Measurements from ENCODE around the gene C19orf12. TPM values are rescaled to one million over a fixed set of nuclear protein-coding genes. Genes with fewer than 3 reads are reported as not detected.

C19orf12 gene
- total RNA-seq, 1 donor from 2014 or later, result 8.1 TPM

DNA sequence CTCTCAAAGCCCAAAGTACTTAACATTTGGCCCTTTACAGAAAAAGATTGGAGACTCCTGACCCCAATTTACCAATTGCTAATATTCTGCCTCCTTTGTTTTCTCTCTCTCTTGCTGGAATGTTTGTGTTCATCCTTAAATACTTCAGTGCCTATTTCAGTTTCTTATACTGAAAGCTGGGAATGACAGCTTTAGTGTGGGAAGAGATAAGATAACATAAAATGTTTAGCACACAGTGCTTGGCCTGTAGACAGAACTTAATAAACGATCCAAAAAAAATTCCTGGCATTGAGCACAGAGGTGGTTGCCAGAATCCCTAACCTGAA lies 52.8 kb downstream of the C19orf12 start:
- no peak for ATAC-seq

DNA sequence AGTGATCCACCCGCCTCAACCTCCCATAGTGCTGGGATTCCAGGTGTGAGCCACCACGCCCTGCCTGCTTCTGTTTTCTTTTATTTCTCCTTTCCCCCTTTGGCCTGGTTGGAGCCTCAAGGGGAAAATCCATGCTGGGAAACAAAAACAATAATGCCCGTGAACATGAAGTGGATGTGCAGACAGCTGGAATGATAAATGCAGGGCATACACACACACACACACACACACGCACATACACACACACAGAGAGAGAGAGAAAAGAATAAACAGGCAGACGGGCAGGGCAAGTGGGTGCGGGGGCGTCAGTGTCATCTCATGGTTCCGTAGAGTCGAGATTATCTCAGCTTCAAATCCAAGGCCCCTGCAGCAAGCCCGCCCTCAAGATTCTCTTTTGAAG lies 54.2 kb downstream of the C19orf12 start:
- no peak for ATAC-seq

DNA sequence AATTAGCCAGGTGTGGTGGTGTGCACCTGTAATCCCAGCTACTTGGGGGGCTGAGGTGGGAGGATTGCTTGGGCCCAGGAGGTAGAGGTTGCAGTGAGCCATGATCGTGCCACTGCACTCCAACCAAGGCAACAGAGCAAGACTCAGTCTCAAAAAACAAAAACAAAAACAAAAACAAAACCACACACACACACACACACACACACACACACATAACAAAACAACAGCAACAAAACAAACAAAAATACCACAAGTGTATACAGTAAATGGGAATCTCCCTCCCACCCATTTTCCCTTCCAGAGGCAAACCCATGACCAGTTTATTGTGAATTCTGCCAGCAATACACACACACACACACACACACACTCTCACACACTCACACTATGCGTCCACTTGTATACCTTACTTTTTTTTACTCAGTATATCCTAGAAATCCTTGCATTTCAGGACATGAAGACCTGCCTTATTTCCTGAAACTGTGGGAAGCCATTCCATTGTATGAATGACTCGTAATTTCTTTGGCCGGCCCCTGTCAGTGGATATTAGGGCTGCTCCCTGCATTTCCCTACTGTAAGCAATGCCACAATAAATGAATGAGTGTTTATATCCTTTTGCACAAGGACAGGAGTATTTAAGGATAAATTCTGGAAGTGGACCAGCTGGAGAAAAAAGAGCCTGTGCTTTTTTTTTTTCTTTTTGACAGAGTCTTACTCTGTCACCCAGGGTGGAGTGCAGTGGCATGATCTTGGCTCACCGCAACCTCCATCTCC lies 56.7 kb downstream of the C19orf12 start:
- no peak for ATAC-seq

DNA sequence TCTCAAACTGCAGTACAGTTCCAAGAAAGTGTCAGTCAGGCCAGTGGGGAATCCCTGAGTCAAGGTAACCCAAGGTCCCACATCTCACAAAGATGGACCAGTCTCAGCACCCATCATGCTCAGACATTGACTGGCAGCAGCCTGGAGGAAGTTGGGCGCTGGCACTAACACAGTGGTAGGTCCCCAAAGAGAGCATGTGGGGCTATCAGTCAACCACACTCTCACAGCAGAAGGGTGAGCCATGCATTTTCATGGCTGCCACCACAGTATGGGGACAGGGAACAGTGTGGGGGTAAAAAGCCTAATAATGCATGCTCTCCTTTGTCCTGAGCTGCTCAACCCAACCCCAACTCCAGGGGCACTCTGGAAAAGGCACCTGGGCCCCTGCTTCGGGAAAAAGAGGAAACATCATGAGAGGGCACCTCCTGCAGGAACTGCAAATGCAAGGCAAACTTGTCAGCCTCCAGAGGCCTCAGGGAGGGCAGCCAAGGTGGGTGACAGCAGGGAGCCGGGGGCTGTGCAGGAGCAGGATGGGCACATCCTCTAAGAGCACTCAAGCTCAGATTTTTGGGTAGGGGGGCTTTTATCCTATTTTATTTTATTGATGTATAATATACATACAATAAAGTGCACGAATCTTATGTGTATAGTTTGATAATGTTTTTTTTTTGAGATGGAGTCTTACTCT lies 59.3 kb downstream of the C19orf12 start:
- no peak for ATAC-seq

DNA sequence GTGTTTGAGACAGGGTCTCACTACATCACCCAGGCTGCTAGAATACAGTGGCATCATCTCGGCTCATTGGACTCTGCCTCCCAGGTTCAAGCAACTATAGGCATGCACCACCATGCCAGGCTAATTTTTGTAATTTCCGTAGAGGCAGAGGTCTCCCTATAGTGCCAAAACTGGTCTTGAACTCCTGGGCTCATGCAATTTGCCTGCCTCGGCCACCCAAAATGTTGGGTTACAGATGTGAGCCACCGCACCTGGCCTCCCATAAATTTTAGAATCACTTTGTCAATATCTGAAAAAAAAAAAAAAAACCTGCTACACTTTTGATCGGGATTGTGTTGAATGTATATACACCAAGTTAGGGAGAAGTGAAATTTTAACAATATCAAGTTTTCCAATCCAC lies 61.7 kb downstream of the C19orf12 start:
- ATAC-seq, result no peak

DNA sequence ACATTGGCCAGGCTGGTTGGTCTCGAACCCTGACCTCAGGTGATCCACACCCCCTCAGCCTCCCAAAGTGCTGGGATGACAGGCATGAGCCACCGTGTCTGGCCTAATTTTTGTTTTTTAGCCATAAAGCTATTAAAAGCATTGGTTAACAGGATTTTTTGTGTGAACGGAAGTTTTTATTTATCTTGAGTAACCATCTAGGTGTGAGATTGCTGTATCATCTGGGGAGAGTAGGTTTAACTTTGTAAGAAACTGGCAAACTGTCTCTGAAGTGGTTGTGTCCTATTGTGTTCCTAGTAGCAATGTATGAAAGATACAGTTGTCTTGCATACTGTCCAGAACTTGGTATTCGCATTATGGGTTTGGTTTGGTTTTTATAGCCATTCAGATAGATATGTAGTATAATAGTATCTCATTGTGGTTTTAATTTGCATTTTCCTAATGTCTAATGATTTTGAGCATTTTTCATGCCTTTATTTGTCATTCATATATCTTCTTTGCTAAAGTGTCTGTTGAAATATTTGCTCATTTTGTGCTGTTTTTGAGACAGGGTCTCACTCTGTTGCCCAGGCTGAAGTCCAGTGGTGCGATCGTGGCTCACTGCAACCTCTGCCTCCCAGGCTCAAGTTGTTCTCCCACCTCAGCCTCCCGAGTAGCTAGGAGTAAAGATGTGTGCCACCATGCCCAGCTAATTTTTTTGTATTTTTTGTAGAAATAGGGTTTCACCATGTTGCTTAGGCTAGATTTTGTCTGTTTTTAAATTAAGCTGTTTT lies 63.3 kb downstream of the C19orf12 start:
- ATAC-seq, result no peak

DNA sequence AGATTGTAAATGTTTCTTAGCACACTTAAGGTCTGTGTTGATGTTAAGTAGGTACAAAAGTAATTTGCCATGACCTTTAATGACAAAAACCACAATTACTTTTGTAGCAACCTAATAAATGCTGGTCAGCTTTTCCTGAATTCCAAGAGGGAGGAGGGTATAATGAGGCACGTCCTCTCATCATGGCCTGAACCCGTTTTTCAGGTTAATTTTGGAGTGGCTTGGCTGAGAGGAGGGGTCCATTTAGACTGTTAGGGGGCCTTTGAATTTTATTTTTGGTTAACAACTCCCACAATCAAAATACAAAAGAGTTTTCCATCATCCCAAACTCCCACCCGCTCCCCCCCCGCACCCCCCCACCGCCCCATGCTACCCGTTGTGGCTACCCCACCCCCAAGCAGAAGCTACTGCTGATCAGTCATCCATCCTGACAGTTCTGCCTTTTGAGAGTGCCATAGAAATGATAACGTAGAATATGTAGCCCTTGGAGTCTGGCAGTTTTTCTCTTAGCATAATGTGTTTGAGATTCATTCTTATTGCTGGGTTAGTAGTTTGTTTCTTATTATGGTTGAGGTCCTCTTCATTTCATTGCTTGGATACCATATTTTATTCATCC lies 64.2 kb downstream of the C19orf12 start:
- ATAC-seq, result no peak

Other genes starting within 250 kb of the C19orf12 start
- gene VSTM2B, start 189.3 kb downstream of the C19orf12 start, total RNA-seq, result not detected
- gene POP4, start 109.0 kb downstream of the C19orf12 start, total RNA-seq, result 49.3 TPM
- 4.4 TPM for gene PLEKHF1, start 49.8 kb downstream of the C19orf12 start, total RNA-seq
- gene CCNE1, start 96.7 kb upstream of the C19orf12 start, total RNA-seq, result 3.7 TPM
- gene URI1, start 227.0 kb upstream of the C19orf12 start, total RNA-seq, result 32.4 TPM